B cell (primary cell): Measurements from ENCODE around the gene IFI27L2. TPM values are rescaled to one million over a fixed set of nuclear protein-coding genes. Genes with fewer than 3 reads are reported as not detected.
A peak's percentile ranks its signal among the peaks of the same experiment; 100 is the strongest.

ENCODE experiments used
- ATAC-seq: fragments of 200-7000 bp; cut with Tn5 transposase; one replicate; pipeline ENCODE4 v1.10.0; 2021; ENCODE audit warnings: low read depth, mild to moderate bottlenecking, moderate number of reproducible peaks, moderate library complexity
- CTCF ChIA-PET: fragments of 350-600 bp; sonication (Branson Sonifier 250); formaldehyde crosslinking; loops from one replicate; lab custom pipeline; 2021; ENCODE audit warnings: antibody characterized with exemption, inconsistent platforms; lab: Charles Lee
- POLR2A ChIA-PET: fragments of 350-600 bp; sonication (Branson Sonifier 250); formaldehyde crosslinking; loops from one replicate; lab custom pipeline; 2021; ENCODE audit warnings: antibody characterized with exemption; lab: Charles Lee
- DNase-seq: peaks from one replicate; pipeline ENCODE4 v3.0.0; 2013
- H2AFZ ChIP-seq: 2 replicates; pipeline ENCODE4 v1.6.1; 2012; ENCODE audit warnings: mild to moderate bottlenecking, low read depth, low read length; ENCODE audit not compliant: insufficient read depth, poor library complexity, severe bottlenecking
- H3K27ac ChIP-seq, 2 donors: 1 replicate in 1 of 2; 2 replicates in 1 of 2; pipeline ENCODE4 v1.5.1; 2012 to 2013; ENCODE audit warnings: low read length in 2 of 2, mild to moderate bottlenecking in 2 of 2, moderate library complexity in 1 of 2
- H3K27me3 ChIP-seq, 4 experiments: fragments of 200-600 bp in 1 of 4; sonication (generic) in 1 of 4; replicated peaks in 1 of 4; 1 replicate in 2 of 4; 2 replicates in 2 of 4; pipeline versions ENCODE4 v1.6.1 to v1.7.0; 2013 to 2016; ENCODE audit warnings: low read length in 3 of 4, mild to moderate bottlenecking in 2 of 4, mixed read lengths in 1 of 4, moderate library complexity in 1 of 4; ENCODE audit not compliant: insufficient read depth in 4 of 4, control insufficient read depth in 3 of 4; ENCODE audit errors: control extremely low read depth in 1 of 4
- H3K36me3 ChIP-seq, 2 experiments: replicated peaks in 1 of 2; 1 replicate in 1 of 2; 2 replicates in 1 of 2; pipeline versions ENCODE4 v1.6.1 to v1.7.1; 2013; ENCODE audit warnings: low read length in 1 of 2; ENCODE audit not compliant: insufficient read depth in 2 of 2, control insufficient read depth in 1 of 2; ENCODE audit errors: control extremely low read depth in 1 of 2, extremely low read depth in 1 of 2
- H3K4me1 ChIP-seq, 2 donors: fragments of 200-600 bp in 1 of 2; sonication (generic) in 1 of 2; 1 replicate in 1 of 2; 2 replicates in 1 of 2; pipeline versions ENCODE4 v1.5.1 to v1.6.1; 2013 to 2017; ENCODE audit warnings: low read length in 2 of 2; ENCODE audit not compliant: control insufficient read depth in 2 of 2, insufficient read depth in 2 of 2
- H3K4me2 ChIP-seq: replicated peaks from 2 replicates; pipeline ENCODE3; 2012; ENCODE audit warnings: mild to moderate bottlenecking, low read depth, low read length; ENCODE audit not compliant: poor library complexity, severe bottlenecking
- H3K4me3 ChIP-seq, 5 experiments: fragments of 200-600 bp in 1 of 5; sonication (generic) in 1 of 5; 1 replicate in 3 of 5; 2 replicates in 2 of 5; pipeline versions ENCODE4 v1.5.1 to v1.7.0; 2011 to 2016; ENCODE audit warnings: low read length in 4 of 5, mild to moderate bottlenecking in 4 of 5, low read depth in 2 of 5, control low read depth in 1 of 5, moderate library complexity in 1 of 5; ENCODE audit not compliant: insufficient read depth in 1 of 5; ENCODE audit errors: control extremely low read depth in 1 of 5, extremely low read depth in 1 of 5
- H3K79me2 ChIP-seq: fragments of 200-600 bp; sonication (generic); one replicate; pipeline ENCODE4 v1.6.0; 2016; ENCODE audit warnings: low read length; ENCODE audit not compliant: control insufficient read depth, insufficient read depth
- H3K9ac ChIP-seq: fragments of 200-600 bp; sonication (generic); 2 replicates; pipeline ENCODE4 v1.6.1; 2017; ENCODE audit warnings: mild to moderate bottlenecking, low read length, moderate library complexity
- H3K9me3 ChIP-seq, 3 donors: one replicate each; pipeline versions ENCODE4 v1.6.1 to v1.7.1; 2013; ENCODE audit warnings: low read length in 2 of 3; ENCODE audit not compliant: control insufficient read depth in 2 of 3, insufficient read depth in 1 of 3; ENCODE audit errors: control extremely low read depth in 1 of 3
- H4K20me1 ChIP-seq: 2 replicates; pipeline ENCODE4 v1.6.0; 2012; ENCODE audit warnings: mild to moderate bottlenecking, low read length; ENCODE audit not compliant: insufficient read depth, control insufficient read depth, poor library complexity, severe bottlenecking
- H3K27ac Mint-ChIP-seq: one replicate; pipeline ENCODE4 v1.8.0; 2021; ENCODE audit warnings: mixed read lengths
- H3K27me3 Mint-ChIP-seq: one replicate; pipeline ENCODE4 v1.8.0; 2021; ENCODE audit warnings: mixed read lengths
- H3K4me1 Mint-ChIP-seq: one replicate; pipeline ENCODE4 v1.8.0; 2021; ENCODE audit warnings: mixed read lengths
- H3K4me3 Mint-ChIP-seq: one replicate; pipeline ENCODE4 v1.8.0; 2021; ENCODE audit warnings: mixed read lengths
- H3K9me3 Mint-ChIP-seq: one replicate; pipeline ENCODE4 v1.8.0; 2022; ENCODE audit warnings: mixed read lengths; ENCODE audit not compliant: insufficient read depth
- EZH2 ChIP-seq: IDR thresholded peaks from 2 replicates; pipeline ENCODE4 v1.6.1; 2012; ENCODE audit warnings: borderline replicate concordance, low read depth, mild to moderate bottlenecking, moderate library complexity, low read length; ENCODE audit not compliant: insufficient read depth, poor library complexity, severe bottlenecking
- WGBS: methylation state at CpG from one replicate; pipeline ENCODE4 v1.1.5; 2013; ENCODE audit warnings: missing lambda C conversion rate; ENCODE audit not compliant: insufficient coverage; 5-methylcytosine and 5-hydroxymethylcytosine counted together
- intact Hi-C: fragments of 100-400 bp; cut with micrococcal nuclease; formaldehyde crosslinking; loops from one replicate; pipeline ENCODE4 v1.10.0; 2022
- polyA plus RNA-seq: library from polyadenylated mRNA; depleted of rRNA; stranded (reverse); fragments of >200 nt; gene quantifications from 2 replicates; pipeline ENCODE4 v1.2.3, GENCODE V29; 2012
- total RNA-seq, 2 donors: library from RNA; stranded (reverse); fragments of 120-200 nt in 1 of 2; gene quantifications; 1 replicate in 1 of 2; 2 replicates in 1 of 2; pipeline versions ENCODE4 v1.2.3 to v1.2.4, GENCODE V29; 2013 to 2022
- TF ChIP-seq, protein P1 (sequence below): fragments of 200-600 bp; IDR thresholded peaks from one replicate; pipeline ENCODE4 v1.8.0; 2022; ENCODE audit warnings: antibody characterized with exemption, mild to moderate bottlenecking

Gene IFI27L2
- total and polyA plus RNA-seq, 2 donors (not counting 1 experiment from before 2014, with no cell fraction given) = 30.2 to 57.4 TPM

DNA sequence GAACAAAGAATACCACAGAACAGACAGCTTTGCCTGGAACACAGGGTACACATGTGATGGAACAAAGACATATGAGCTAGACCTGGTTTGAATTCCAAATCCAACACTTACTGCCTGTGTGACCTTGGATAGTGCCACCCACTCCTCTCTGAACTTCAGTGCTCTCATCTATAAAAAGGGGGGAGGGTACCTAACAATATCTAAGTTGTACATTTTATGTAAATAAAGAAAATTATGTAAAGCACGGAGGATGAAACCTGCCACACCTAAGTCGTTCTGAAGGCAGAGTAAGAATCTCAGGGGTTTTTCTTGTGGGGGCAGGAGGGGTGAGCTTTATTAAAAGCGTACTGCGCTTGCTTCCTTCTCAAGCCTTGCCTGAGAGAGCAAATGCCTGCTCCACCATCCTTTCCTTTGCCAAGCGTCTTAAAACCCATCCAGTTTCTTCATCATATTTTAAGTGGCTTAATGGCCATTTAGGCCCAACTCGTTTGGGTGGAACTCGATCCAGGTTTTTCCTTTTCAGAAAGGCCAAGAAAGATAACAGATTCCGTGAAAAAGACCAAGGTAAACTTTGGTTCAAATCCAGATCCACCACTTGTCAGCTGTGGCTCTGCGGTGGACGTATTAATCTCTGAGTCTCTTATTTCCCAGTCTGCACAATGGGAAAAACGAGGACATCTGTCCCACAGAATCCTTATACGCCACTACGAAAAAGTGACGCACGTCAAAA, 49.3 kb downstream of the IFI27L2 start:
- no peak for ATAC-seq
- CTCF ChIA-PET = interaction anchor here (1.1 to 2.6 kb wide), 4 partner anchors 49 to 57 kb away, joined by 3 to 10 read pairs (median 5); partner anchors contain the start of genes IFI27L2 and OTUB2
- H3K27ac ChIP-seq = peak overlapping the region; percentile 83 to 93
- peak overlapping the region; percentile 83 for H3K4me2 ChIP-seq
- H3K9ac ChIP-seq = peak overlapping the region; percentile 93
- Mint-ChIP-seq H3K9me3 (peaks cover 5% of the 10 kb centered on the region), H3K4me3 (peak overlapping the region; percentile 97), H3K27me3 (no peaks in the 10 kb centered on the region), H3K27ac (peak overlapping the region; percentile 97), H3K4me1 (peaks cover 52% of the 10 kb centered on the region)
- TF ChIP-seq EZH2 = no peak
- TF ChIP-seq, protein P1, sequence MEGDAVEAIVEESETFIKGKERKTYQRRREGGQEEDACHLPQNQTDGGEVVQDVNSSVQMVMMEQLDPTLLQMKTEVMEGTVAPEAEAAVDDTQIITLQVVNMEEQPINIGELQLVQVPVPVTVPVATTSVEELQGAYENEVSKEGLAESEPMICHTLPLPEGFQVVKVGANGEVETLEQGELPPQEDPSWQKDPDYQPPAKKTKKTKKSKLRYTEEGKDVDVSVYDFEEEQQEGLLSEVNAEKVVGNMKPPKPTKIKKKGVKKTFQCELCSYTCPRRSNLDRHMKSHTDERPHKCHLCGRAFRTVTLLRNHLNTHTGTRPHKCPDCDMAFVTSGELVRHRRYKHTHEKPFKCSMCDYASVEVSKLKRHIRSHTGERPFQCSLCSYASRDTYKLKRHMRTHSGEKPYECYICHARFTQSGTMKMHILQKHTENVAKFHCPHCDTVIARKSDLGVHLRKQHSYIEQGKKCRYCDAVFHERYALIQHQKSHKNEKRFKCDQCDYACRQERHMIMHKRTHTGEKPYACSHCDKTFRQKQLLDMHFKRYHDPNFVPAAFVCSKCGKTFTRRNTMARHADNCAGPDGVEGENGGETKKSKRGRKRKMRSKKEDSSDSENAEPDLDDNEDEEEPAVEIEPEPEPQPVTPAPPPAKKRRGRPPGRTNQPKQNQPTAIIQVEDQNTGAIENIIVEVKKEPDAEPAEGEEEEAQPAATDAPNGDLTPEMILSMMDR = no peak
- H3K27me3 ChIP-seq = no peaks in the 10 kb centered on the region
- intact Hi-C loops = loop anchor here (1.0 to 2.0 kb wide), 3 partner anchors 44 to 117 kb away; partner anchors contain the start of gene PPP4R4
- POLR2A ChIA-PET = interaction anchor here (1.7 kb wide), 1 partner anchor 95 kb away, joined by 5 read pairs; no protein-coding TSS in a partner anchor
- H3K36me3 ChIP-seq = peaks cover 5 to 27% of the 10 kb centered on the region in 2 experiments
- peak; percentile 46 for DNase-seq
- peak overlapping the region; percentile 93 for H2AFZ ChIP-seq
- H3K4me1 ChIP-seq = peaks cover 36 to 45% of the 10 kb centered on the region in 2 donors
- H3K4me3 ChIP-seq = peak overlapping the region; percentile 74 to 99 (median 97)
- peaks cover 3 to 7% (median 5%) of the 10 kb centered on the region in 3 donors for H3K9me3 ChIP-seq
- peaks cover 73% of the 10 kb centered on the region for H3K79me2 ChIP-seq
- H4K20me1 ChIP-seq = peaks cover 50% of the 10 kb centered on the region
- WGBS = 0% methylated on average over 13 of the region's 15 CpGs

- H3K4me1 Mint-ChIP-seq = peaks cover 56% of the 10 kb centered on the region
These were observed 51.6 kb downstream of the IFI27L2 start for GRCh38 chr14:94077823-94078222.

More at GRCh38 chr14:94077823-94078222, 51.6 kb downstream of the IFI27L2 start:
- Histone ChIP-seq H3K9ac (peak overlapping the region; percentile 93), H3K4me3 (peak overlapping the region in 1 of 5 experiments; percentile 91), H3K79me2 (peaks cover 95% of the 10 kb centered on the region), H2AFZ (no peak overlapping the region), H3K36me3 (peaks cover 10 to 27% of the 10 kb centered on the region in 2 experiments), H4K20me1 (peaks cover 64% of the 10 kb centered on the region), H3K4me2 (peak overlapping the region; percentile 83), H3K4me1 (peaks cover 36 to 45% of the 10 kb centered on the region in 2 donors), H3K27ac (no peak overlapping the region), H3K9me3 (peaks cover 8 to 15% (median 9%) of the 10 kb centered on the region in 3 donors), H3K27me3 (no peaks in the 10 kb centered on the region)
- no peak for DNase-seq
- WGBS = no CpG with 5 or more reads among the region's 5 CpGs
- Mint-ChIP-seq H3K9me3 (peaks cover 9% of the 10 kb centered on the region), H3K27me3 (no peaks in the 10 kb centered on the region), H3K27ac (no peak overlapping the region), H3K4me3 (peak overlapping the region; percentile 82)
- ATAC-seq = no peak
- ChIA-PET CTCF (interaction anchor here (2.6 kb wide), 1 partner anchor 55 kb away, joined by 10 read pairs; no protein-coding TSS in a partner anchor), POLR2A (no interaction called here)
- TF ChIP-seq, protein P1 = no peak
- no peak for TF ChIP-seq EZH2
- intact Hi-C loops = no loop called here
